Osteoblast (primary cell): ENCODE results near the gene RTP3. TPM values are rescaled to one million over a fixed set of nuclear protein-coding genes. Genes with fewer than 3 reads are reported as not detected.
"Not testable (repeated sequence)": the region's sequence is repeated elsewhere in the genome, so short reads cannot be mapped to it uniquely, and the experiment has no call there.

ENCODE experiments used
- DNase-seq: peaks from one replicate; pipeline ENCODE4 v3.0.0; 2011; ENCODE audit warnings: low spot score, mixed read lengths; ENCODE audit not compliant: insufficient read length; ENCODE audit errors: missing footprints
- H2AFZ ChIP-seq: 2 replicates; pipeline ENCODE4 v1.6.0; 2011; ENCODE audit warnings: mild to moderate bottlenecking, low read length
- H3K27ac ChIP-seq: 2 replicates; pipeline ENCODE4 v1.5.1; 2011; ENCODE audit warnings: mild to moderate bottlenecking, low read depth, low read length, moderate library complexity
- H3K27me3 ChIP-seq: 2 replicates; pipeline ENCODE4 v1.6.0; 2012; ENCODE audit warnings: mild to moderate bottlenecking, control low read depth, inconsistent platforms, low read length, moderate library complexity; ENCODE audit not compliant: insufficient read depth
- H3K36me3 ChIP-seq: 2 replicates; pipeline ENCODE4 v1.5.1; 2011; ENCODE audit warnings: mild to moderate bottlenecking, low read length, control low read depth, moderate library complexity; ENCODE audit not compliant: insufficient read depth
- H3K4me1 ChIP-seq: 2 replicates; pipeline ENCODE4 v1.5.1; 2011; ENCODE audit warnings: mild to moderate bottlenecking, low read length, control low read depth, moderate library complexity; ENCODE audit not compliant: insufficient read depth
- H3K4me2 ChIP-seq: 2 replicates; pipeline ENCODE4 v1.6.0; 2011; ENCODE audit warnings: mild to moderate bottlenecking, low read length; ENCODE audit not compliant: insufficient read depth
- H3K4me3 ChIP-seq: fragments of 200-600 bp; sonication (generic); 3 replicates; pipeline ENCODE4 v1.5.1; 2012; ENCODE audit warnings: mild to moderate bottlenecking, low read length, inconsistent platforms; ENCODE audit not compliant: insufficient read depth
- H3K79me2 ChIP-seq: 2 replicates; pipeline ENCODE4 v1.6.0; 2012; ENCODE audit warnings: mild to moderate bottlenecking, low read length, control low read depth, inconsistent platforms; ENCODE audit not compliant: insufficient read depth
- H3K9me3 ChIP-seq: 2 replicates; pipeline ENCODE4 v1.5.1; 2011; ENCODE audit warnings: low read depth, low read length, control low read depth
- H4K20me1 ChIP-seq: 2 replicates; pipeline ENCODE4 v1.6.0; 2012; ENCODE audit warnings: mild to moderate bottlenecking, low read length, control low read depth; ENCODE audit not compliant: insufficient read depth
- total RNA-seq: library from RNA; depleted of rRNA; stranded (reverse); fragments of >200 nt; gene quantifications from 2 replicates; pipeline ENCODE4 v1.2.3, GENCODE V29; 2012
- TF ChIP-seq, protein P1 (sequence below): IDR thresholded peaks from 2 replicates; pipeline ENCODE4 v1.5.1; 2011; ENCODE audit warnings: mild to moderate bottlenecking, low read depth, low read length, moderate library complexity; ENCODE audit errors: extremely low read depth

The RTP3 gene
- total RNA-seq, 1 donor = not detected

DNA sequence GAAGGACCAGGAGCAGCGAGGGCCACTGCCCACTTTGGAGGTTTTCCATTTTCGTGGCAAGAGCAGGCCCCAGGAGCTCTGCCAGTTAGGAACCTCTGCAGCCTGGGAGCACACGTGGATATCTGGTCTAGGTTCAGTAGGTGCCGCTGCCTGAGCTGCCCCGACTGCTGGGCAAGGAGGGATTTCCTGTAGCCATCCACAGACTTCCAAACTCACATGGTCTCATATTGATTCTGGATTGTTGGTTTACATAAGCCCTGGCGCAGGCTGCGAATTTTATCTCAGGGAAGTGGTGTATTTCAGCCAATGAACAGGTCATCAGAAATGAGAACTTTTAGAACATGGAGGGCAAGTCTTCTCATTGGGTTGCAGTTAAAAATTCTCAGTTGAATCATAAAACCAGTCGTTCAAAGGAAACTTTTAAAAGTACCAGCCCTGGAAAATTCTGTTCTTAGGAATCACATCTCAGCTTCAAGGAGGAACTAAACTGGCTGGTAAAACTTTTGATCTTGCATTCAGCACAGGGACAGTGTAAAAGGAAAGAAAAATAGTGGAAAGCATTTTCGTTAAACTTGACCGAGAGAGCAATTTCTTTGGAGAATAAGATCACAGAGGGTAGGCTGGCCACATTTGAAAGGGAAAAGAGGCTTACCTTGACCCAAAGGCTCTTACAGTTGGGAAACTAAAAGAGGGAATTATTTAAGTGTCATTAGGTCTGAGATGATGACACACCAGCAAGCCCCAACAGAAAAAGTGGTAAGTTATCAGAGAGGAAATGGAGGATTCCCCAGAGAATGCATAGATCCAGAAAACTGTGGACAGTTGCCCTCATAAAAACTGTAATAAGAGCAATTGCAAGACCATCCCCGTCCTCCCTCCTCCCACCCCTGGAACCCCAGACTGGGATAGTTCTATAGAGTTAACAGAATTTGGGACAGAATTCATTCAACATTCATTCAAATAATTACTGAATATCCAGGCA lies 6.4 kb upstream of the RTP3 start:
- no peaks in the 10 kb centered on the region for H3K36me3 ChIP-seq
- peak overlapping the region; percentile 15 for H3K4me2 ChIP-seq
- peak overlapping the region; percentile 72 for H2AFZ ChIP-seq
- TF ChIP-seq, protein P1, sequence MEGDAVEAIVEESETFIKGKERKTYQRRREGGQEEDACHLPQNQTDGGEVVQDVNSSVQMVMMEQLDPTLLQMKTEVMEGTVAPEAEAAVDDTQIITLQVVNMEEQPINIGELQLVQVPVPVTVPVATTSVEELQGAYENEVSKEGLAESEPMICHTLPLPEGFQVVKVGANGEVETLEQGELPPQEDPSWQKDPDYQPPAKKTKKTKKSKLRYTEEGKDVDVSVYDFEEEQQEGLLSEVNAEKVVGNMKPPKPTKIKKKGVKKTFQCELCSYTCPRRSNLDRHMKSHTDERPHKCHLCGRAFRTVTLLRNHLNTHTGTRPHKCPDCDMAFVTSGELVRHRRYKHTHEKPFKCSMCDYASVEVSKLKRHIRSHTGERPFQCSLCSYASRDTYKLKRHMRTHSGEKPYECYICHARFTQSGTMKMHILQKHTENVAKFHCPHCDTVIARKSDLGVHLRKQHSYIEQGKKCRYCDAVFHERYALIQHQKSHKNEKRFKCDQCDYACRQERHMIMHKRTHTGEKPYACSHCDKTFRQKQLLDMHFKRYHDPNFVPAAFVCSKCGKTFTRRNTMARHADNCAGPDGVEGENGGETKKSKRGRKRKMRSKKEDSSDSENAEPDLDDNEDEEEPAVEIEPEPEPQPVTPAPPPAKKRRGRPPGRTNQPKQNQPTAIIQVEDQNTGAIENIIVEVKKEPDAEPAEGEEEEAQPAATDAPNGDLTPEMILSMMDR = no peak
- no peak overlapping the region for H3K4me3 ChIP-seq
- H4K20me1 ChIP-seq = no peaks in the 10 kb centered on the region
- H3K79me2 ChIP-seq = no peaks in the 10 kb centered on the region
- H3K4me1 ChIP-seq = peaks cover 45% of the 10 kb centered on the region
- peak overlapping the region; percentile 72 for H3K27ac ChIP-seq
- H3K27me3 ChIP-seq = peaks cover 7% of the 10 kb centered on the region
- H3K9me3 ChIP-seq = no peaks in the 10 kb centered on the region
- peak; percentile 86 for DNase-seq

DNA sequence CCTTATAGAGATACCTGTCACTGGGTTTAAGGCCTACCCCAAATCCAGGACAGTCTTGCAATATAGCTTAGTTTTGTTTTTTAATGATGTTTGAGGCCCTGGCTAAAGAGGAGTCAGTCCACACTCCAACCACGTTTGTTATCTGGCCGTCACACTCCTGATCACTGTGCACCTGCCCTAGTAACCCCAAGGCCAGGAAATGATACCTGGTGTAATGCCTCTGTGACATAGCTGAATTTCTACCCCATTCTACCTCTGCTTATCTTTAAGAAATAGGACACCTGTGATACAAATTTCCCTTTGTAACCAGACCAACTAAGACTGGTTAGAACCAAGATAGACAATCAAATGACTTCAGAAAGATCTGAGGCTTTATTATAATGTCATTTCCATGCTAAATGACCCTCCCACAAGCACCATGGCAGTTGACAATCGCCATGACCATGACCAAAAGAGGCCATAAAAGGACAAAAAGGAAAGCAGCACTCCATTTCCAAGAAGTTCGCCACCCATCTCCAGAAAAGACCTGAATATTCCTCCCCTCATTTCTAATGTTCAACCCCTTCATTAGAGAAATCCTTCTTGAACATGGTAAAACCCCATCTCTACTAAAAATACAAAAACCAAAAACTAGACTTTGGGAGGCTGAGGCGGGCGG lies 4.8 kb upstream of the RTP3 start:
- DNase-seq = no peak
- H3K79me2 ChIP-seq = no peaks in the 10 kb centered on the region
- no peak overlapping the region for H3K4me3 ChIP-seq
- H4K20me1 ChIP-seq = no peaks in the 10 kb centered on the region
- no peak overlapping the region for H3K4me2 ChIP-seq
- H3K9me3 ChIP-seq = no peaks in the 10 kb centered on the region
- TF ChIP-seq, protein P1 = no peak
- H3K27ac ChIP-seq = no peak overlapping the region
- peaks cover 1% of the 10 kb centered on the region for H3K27me3 ChIP-seq
- no peaks in the 10 kb centered on the region for H3K36me3 ChIP-seq
- H2AFZ ChIP-seq = no peak overlapping the region
- peaks cover 53% of the 10 kb centered on the region for H3K4me1 ChIP-seq

DNA sequence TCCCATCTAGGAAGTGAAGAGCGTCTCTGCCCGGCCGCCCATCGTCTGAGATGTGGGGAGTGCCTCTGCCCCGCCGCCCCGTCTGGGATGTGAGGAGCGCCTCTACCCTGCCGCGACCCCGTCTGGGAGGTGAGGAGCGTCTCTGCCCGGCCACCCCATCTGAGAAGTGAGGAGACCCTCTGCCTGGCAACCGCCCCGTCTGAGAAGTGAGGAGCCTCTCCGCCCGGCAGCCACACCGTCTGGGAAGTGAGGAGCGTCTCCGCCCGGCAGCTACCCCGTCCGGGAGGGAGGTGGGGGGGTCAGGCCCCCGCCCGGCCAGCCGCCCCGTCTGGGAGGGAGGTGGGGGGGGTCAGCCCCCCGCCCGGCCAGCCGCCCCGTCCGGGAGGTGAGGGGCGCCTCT lies 3.3 kb upstream of the RTP3 start:
- H3K4me3 ChIP-seq, H3K79me2 ChIP-seq, H3K9me3 ChIP-seq, H3K36me3 ChIP-seq, H3K27ac ChIP-seq, H2AFZ ChIP-seq, H3K27me3 ChIP-seq, H4K20me1 ChIP-seq, DNase-seq, H3K4me2 ChIP-seq: not testable (repeated sequence)
- peaks cover 45% of the 10 kb centered on the region for H3K4me1 ChIP-seq

DNA sequence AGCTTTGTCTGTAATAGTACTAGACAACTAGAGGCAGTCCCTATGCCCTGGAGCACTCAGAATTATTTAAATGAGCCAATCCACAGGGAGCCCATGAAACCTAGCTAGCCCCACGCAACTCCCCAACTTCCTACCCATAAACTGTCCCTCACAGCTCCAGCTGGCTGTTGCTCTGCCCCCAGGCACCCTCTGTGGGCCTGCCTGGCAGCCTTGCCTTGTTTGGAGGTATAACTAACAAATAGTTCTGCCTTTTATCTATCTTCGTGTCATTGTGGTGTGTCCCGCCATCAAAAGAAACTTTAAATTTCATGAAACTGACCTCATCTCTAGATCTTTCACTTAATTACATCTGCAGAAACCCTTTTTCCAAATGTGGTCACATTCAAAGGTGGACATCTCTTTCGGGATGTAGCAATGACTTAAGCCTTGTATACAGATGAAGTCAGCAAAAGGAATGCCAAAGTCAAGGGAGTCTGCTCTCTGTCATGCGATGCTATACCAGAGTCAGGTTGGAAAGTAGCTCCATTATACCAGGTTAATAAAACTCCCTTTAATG lies 1.8 kb upstream of the RTP3 start:
- H4K20me1 ChIP-seq = no peaks in the 10 kb centered on the region
- no peaks in the 10 kb centered on the region for H3K79me2 ChIP-seq
- peak; percentile 92 for DNase-seq
- peak overlapping the region; percentile 18 for H3K4me2 ChIP-seq
- no peaks in the 10 kb centered on the region for H3K9me3 ChIP-seq
- H3K4me3 ChIP-seq = no peak overlapping the region
- peak overlapping the region; percentile 81 for H3K27ac ChIP-seq
- peaks cover 41% of the 10 kb centered on the region for H3K4me1 ChIP-seq
- no peaks in the 10 kb centered on the region for H3K36me3 ChIP-seq
- no peak overlapping the region for H2AFZ ChIP-seq
- TF ChIP-seq, protein P1 = no peak
- H3K27me3 ChIP-seq = no peaks in the 10 kb centered on the region
